WERI-Rb-1 (cell line): ENCODE results near the gene SLC38A1.

Experiments
- DNase-seq: peaks from one replicate; pipeline ENCODE4 v3.0.0-alpha.2; 2020
- H3K27ac ChIP-seq: fragments of 250-450 bp; sonication (Bioruptor Pico); 2 replicates; pipeline ENCODE4 v1.5.1; 2020; ENCODE audit warnings: mild to moderate bottlenecking, moderate library complexity
- H3K27me3 ChIP-seq: fragments of 250-450 bp; sonication (Bioruptor Pico); 2 replicates; pipeline ENCODE4 v1.5.1; 2021; ENCODE audit warnings: mild to moderate bottlenecking, low read depth, moderate library complexity; ENCODE audit not compliant: insufficient read depth, severe bottlenecking
- H3K36me3 ChIP-seq: fragments of 250-450 bp; sonication (Bioruptor Pico); 2 replicates; pipeline ENCODE4 v1.5.1; 2020; ENCODE audit warnings: mild to moderate bottlenecking, moderate library complexity
- H3K4me3 ChIP-seq: 2 replicates; pipeline ENCODE4 v1.5.1; 2011; ENCODE audit warnings: low read depth, mild to moderate bottlenecking, control low read depth, low read length
- H3K9me3 ChIP-seq: fragments of 250-450 bp; sonication (Bioruptor Pico); 2 replicates; pipeline ENCODE4 v1.5.1; 2021; ENCODE audit warnings: mild to moderate bottlenecking, moderate library complexity; ENCODE audit not compliant: severe bottlenecking
- CTCF ChIP-seq: IDR thresholded peaks from 2 replicates; pipeline ENCODE4 v1.5.1; 2011; ENCODE audit warnings: low read depth, mild to moderate bottlenecking, control low read depth, inconsistent platforms, low read length

The SLC38A1 gene

DNA sequence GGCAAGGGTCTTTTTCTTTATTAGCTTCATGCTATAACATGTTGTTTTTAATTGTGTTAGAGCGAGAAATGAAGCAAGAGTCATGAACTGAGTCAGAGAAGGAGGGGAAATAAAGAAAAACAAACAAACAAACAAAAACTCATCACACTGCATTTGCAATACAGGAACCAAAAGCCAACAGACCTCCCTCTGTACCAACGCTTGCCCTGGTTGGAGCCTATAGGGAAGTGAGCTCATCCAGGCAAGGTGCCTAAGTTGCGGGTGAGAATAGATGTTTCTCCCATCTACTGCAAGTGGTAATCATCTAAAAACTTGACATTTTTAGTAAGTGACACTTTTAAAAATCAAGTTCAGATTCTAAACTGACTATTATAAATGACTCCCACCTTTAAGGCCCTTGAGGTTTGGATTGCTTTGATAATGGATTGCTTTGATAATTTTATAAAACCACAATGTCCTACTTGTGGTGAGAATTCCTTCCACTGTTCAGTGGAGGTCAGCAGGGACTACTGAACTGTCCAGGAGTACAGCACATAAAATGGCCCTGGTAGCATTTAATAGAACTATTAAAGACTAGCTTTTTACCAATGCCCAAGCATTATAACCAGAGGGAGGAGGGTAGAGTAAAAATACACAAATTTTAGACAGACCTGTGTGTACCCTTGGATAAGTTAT is 31.3 kb downstream of the SLC38A1 start:
- no peak overlapping the region for H3K27ac ChIP-seq
- peaks cover 65% of the 10 kb centered on the region for H3K36me3 ChIP-seq
- H3K9me3 ChIP-seq, result no peaks in the 10 kb centered on the region
- DNase-seq, result no peak
- no peak for TF ChIP-seq CTCF
- H3K4me3 ChIP-seq, result no peak overlapping the region
- H3K27me3 ChIP-seq, result no peaks in the 10 kb centered on the region

DNA sequence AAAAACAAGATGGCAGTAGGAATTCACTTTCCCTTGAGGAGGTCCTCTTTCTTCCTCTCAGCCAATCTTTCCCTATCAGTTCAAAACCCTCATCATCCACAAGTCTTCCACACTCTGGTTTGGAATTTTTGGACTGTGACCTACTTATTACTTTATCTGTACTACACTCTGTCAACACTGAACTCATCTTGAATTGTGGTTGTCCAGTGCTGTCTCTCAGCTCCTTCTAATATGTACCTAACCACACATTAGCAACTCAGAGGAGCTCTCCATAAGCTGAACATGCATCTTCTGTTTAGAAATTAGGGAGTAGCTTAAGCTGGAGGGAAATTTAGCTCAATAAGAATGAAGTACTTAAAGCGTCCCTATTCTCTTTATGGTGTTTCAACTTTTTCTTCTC is 34.8 kb downstream of the SLC38A1 start:
- TF ChIP-seq CTCF, result no peak
- Histone ChIP-seq H3K4me3 (no peak overlapping the region), H3K9me3 (no peaks in the 10 kb centered on the region), H3K27ac (no peak overlapping the region), H3K27me3 (no peaks in the 10 kb centered on the region), H3K36me3 (peaks cover 47% of the 10 kb centered on the region)
- DNase-seq, result no peak

DNA sequence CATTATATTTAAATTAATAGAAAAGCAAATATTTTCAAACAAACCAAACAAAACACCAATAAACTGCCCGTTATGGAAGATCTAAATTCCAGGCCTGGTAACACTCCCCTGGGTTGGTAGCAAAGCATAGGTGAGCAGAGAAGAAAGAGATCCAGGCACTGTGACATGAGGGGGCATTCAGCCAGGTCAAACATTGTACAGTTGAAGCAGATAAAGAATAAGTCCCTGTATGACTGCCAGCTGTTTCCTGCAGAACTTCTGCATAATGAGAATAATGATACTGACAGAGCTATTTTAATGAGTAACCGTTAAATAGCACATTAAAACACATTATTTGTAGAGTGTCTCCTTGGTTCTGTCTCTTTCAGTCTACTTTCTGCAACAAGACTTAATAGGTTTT is 35.4 kb downstream of the SLC38A1 start:
- Histone ChIP-seq H3K36me3 (peaks cover 42% of the 10 kb centered on the region), H3K27me3 (no peaks in the 10 kb centered on the region), H3K4me3 (no peak overlapping the region), H3K9me3 (no peaks in the 10 kb centered on the region), H3K27ac (no peak overlapping the region)
- DNase-seq, result no peak
- TF ChIP-seq CTCF, result no peak

- H3K9me3 ChIP-seq, result no peaks in the 10 kb centered on the region
- no peak overlapping the region for H3K4me3 ChIP-seq
- H3K27ac ChIP-seq, result no peak overlapping the region
- H3K27me3 ChIP-seq, result no peaks in the 10 kb centered on the region
- DNase-seq, result no peak
- peaks cover 36% of the 10 kb centered on the region for H3K36me3 ChIP-seq
- TF ChIP-seq CTCF, result no peak
Observed at GRCh38 chr12:46230983-46231382, 37.9 kb downstream of the SLC38A1 start.

GRCh38 chr12:46230306-46230705 is 38.5 kb downstream of the SLC38A1 start:
- H3K36me3 ChIP-seq, result peaks cover 41% of the 10 kb centered on the region

More at GRCh38 chr12:46230306-46230705, 38.5 kb downstream of the SLC38A1 start:
- Histone ChIP-seq H3K4me3 (no peak overlapping the region), H3K27ac (no peak overlapping the region), H3K9me3 (no peaks in the 10 kb centered on the region), H3K27me3 (no peaks in the 10 kb centered on the region)
- no peak for TF ChIP-seq CTCF
- DNase-seq, result no peak
